Vagina (tissue), 2 donors: ENCODE results near the gene SNRNP200.

Experiments used
- CTCF ChIP-seq, 3 experiments: fragments of 450-650 bp in 2 of 3; fragments of 200-600 bp in 1 of 3; sonication (generic) in 1 of 3; IDR thresholded peaks; one replicate each; pipeline ENCODE4 v1.5.1; 2017 to 2019; ENCODE audit warnings: antibody characterized with exemption in 3 of 3, mild to moderate bottlenecking in 2 of 3, moderate library complexity in 2 of 3
- POLR2A ChIP-seq, 2 donors: fragments of 450-650 bp; IDR thresholded peaks; one replicate each; pipeline ENCODE4 v1.6.1; 2017; ENCODE audit warnings: antibody characterized with exemption in 2 of 2, mild to moderate bottlenecking in 2 of 2, moderate library complexity in 2 of 2
- POLR2AphosphoS5 ChIP-seq, 2 donors: sonication (generic); formaldehyde crosslinking; IDR thresholded peaks; one replicate each; pipeline ENCODE4 v1.9.0; 2017; ENCODE audit warnings: antibody characterized with exemption in 2 of 2, mild to moderate bottlenecking in 2 of 2, low read depth in 1 of 2; ENCODE audit not compliant: insufficient read depth in 1 of 2

DNA sequence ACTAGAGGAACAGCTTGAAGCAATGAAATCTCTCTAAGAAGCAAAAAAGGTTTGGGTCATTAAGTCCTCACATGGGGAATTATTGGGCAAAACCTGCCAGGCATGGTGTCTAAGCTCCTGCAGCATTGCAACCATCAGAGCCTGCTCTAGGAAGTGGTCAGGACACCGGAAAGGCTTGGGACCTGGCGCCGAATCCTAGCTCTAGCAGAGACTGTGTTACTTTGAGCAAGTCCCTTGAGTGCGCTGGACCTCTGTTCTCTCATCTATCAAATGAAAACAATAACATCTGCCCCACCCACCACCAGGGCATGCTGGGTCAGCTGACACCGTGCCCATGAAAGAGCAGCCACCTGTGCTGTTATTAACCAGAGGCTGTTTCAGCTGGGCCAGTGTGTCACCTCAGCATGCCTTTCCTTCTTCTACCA lies 45.8 kb downstream of the SNRNP200 start:
- TF ChIP-seq CTCF (IDR thresholded peaks at IDR 0.05) (no peak), POLR2AphosphoS5 (IDR thresholded peaks at IDR 0.05; ENCODE audit: insufficient read depth in 1 of 2, low read depth in 1 of 2) (no peak), POLR2A (IDR thresholded peaks at IDR 0.05) (no peak)
